AG04450 (cell line): ENCODE measurements around the gene SDR9C7. TPM values are rescaled to one million over a fixed set of nuclear protein-coding genes. Genes with fewer than 3 reads are reported as not detected.
"Not testable (repeated sequence)": the region's sequence is repeated elsewhere in the genome, so short reads cannot be mapped to it uniquely, and the experiment has no call there.

Source experiments
- CTCF ChIA-PET: fragments of 300-600, 350-600 bp; formaldehyde crosslinking; extraction: SDS; loops from one replicate; lab custom pipeline; 2022; ENCODE audit warnings: antibody characterized with exemption, inconsistent platforms; lab: Charles Lee
- POLR2A ChIA-PET: fragments of 350-600 bp; formaldehyde crosslinking; extraction: SDS; loops from one replicate; lab custom pipeline; 2021; ENCODE audit warnings: antibody characterized with exemption, inconsistent platforms; lab: Yijun Ruan, JAX
- DNase-seq: peaks from one replicate; pipeline ENCODE4 v3.0.0-alpha.2; 2011; ENCODE audit warnings: low read depth, low spot score
- H3K27ac ChIP-seq: one replicate; pipeline ENCODE4 v1.5.1; 2012; ENCODE audit warnings: low read depth, low read length, control low read depth
- H3K27me3 ChIP-seq: one replicate; pipeline ENCODE4 v1.6.0; 2012; ENCODE audit warnings: low read length; ENCODE audit not compliant: control insufficient read depth, insufficient read depth
- H3K4me3 ChIP-seq: 2 replicates; pipeline ENCODE4 v1.5.1; 2011; ENCODE audit warnings: mild to moderate bottlenecking, low read depth, low read length, control low read depth
- H3K9me3 ChIP-seq: 2 replicates; pipeline ENCODE4 v1.5.1; 2012; ENCODE audit warnings: low read length; ENCODE audit not compliant: control insufficient read depth, insufficient read depth
- polyA plus RNA-seq: library from polyadenylated mRNA; depleted of rRNA; stranded (reverse); fragments of >200 nt; gene quantifications from 2 replicates; pipeline ENCODE4 v1.2.3, GENCODE V29; 2011
- TF ChIP-seq, protein P1 (sequence below): IDR thresholded peaks from 2 replicates; pipeline ENCODE4 v1.5.1; 2011; ENCODE audit warnings: low read depth, low read length, control low read depth, inconsistent platforms

The SDR9C7 gene
- polyA plus RNA-seq, 1 experiment = not detected

DNA sequence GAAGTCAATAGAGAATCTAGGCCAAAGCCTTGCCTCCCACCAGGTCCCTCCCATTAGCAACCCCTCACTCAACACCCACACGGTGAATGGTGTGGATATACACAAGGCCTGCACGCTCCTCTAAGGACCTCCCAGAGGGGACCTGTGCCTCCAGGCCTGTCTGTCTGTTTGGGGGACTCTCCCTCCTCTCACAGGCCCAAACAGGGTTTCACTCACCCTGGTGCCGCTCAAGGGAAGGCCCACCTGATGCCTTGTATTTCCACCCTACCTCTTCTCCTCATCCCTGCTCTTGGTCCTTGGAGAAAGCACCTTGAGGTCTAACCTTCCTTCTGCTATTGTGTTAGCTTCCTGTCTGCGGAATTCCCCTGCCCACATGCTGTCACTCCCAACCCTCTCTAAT, 4.4 kb downstream of the SDR9C7 start:
- POLR2A ChIA-PET = no interaction called here
- no peaks in the 10 kb centered on the region for H3K9me3 ChIP-seq
- TF ChIP-seq, protein P1, sequence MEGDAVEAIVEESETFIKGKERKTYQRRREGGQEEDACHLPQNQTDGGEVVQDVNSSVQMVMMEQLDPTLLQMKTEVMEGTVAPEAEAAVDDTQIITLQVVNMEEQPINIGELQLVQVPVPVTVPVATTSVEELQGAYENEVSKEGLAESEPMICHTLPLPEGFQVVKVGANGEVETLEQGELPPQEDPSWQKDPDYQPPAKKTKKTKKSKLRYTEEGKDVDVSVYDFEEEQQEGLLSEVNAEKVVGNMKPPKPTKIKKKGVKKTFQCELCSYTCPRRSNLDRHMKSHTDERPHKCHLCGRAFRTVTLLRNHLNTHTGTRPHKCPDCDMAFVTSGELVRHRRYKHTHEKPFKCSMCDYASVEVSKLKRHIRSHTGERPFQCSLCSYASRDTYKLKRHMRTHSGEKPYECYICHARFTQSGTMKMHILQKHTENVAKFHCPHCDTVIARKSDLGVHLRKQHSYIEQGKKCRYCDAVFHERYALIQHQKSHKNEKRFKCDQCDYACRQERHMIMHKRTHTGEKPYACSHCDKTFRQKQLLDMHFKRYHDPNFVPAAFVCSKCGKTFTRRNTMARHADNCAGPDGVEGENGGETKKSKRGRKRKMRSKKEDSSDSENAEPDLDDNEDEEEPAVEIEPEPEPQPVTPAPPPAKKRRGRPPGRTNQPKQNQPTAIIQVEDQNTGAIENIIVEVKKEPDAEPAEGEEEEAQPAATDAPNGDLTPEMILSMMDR = no peak
- no peak overlapping the region for H3K4me3 ChIP-seq
- CTCF ChIA-PET = interaction anchor here (0.5 kb wide), 1 partner anchor 99 kb away, joined by 3 read pairs; no protein-coding TSS in a partner anchor
- H3K27ac ChIP-seq = no peak overlapping the region
- DNase-seq = no peak
- peaks cover 26% of the 10 kb centered on the region for H3K27me3 ChIP-seq

DNA sequence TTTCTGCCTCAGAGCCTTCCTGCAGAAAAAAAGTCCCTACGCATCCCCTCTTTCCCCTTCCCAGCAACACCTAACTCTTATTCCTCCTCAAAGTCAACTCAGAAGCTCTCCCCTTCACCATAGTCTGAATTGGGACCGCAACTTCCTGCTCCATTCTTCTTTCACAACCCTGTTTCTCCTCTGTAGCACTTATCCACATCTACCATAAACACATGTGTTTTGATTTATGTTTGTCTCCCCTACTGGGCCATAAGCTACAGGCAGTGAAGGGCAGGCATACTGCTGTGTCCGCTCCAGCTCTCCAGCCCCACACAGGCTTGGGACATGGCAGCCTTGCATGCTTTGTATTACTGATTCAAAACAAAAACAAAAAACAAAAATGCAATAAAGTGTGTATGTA, 5.9 kb downstream of the SDR9C7 start:
- Histone ChIP-seq H3K27ac (no peak overlapping the region), H3K27me3 (peaks cover 26% of the 10 kb centered on the region), H3K4me3 (no peak overlapping the region), H3K9me3 (no peaks in the 10 kb centered on the region)
- TF ChIP-seq, protein P1 = no peak
- ChIA-PET CTCF (no interaction called here), POLR2A (interaction anchor here (0.7 kb wide), 1 partner anchor 166 kb away, joined by 3 read pairs; no protein-coding TSS in a partner anchor)
- no peak for DNase-seq

DNA sequence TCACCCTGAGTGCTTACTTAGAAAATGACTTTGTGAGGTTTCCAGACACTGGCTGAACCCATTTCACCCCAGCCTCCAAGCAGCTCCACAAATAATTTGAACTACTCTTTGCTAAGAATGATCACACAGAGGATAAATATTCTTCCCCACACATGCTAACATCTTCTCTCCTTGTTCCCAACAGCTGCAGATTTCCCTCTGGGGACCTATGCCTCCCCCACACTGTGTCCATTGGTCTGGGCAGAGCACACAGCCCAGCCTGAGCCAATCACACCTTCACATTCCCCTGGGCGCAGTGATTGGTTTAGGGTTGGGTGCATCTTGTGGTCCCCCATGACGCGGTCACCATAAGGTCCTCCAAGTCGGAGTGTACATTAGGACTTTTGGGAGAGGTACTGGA, 6.9 kb downstream of the SDR9C7 start:
- CTCF ChIA-PET = no interaction called here

DNA sequence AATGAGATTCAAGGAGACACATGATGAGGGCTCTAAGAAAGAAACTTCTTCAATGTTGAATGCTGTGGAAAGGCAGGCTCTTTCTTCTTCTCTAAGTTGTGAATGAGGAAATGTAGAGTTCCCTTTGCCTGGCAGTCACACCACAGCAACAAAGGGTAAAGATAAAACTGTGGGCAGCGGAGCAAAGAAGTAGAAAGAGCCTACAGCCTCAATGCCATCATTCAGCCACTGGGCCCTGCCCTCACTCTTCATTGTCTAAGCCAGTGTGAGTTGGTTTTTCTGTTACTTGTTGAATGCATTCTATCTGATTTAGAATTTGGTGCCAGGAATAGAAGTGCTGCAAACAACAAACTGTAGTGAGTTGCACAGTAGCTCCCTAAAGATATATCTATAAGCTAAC, 12.2 kb downstream of the SDR9C7 start:
- CTCF ChIA-PET = no interaction called here

More for the DNA sequence above, 6.9 kb downstream of the SDR9C7 start:
- Histone ChIP-seq H3K4me3 (no peak overlapping the region), H3K27ac (no peak overlapping the region), H3K9me3 (no peaks in the 10 kb centered on the region), H3K27me3 (peaks cover 26% of the 10 kb centered on the region)
- POLR2A ChIA-PET = no interaction called here
- TF ChIP-seq, protein P1 = no peak
- no peak for DNase-seq

DNA sequence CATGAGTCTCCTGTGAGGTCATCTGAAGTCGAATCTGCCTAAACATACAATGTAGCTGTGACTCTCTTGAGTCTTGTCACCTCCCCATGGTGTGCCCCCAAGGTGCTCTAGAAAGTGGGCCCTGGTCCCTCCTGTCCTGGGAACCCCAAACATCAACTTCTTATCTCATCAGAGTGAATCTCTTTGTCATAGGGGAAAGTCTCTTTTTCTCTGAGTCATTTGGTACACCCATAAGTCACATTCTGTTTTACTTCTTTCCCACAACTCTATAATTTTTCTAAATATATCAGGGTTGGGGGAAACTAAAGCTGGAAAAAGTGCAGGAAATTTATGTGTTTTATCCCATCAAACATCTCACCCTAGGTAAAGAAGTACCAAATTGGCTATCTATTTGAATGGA, 12.9 kb downstream of the SDR9C7 start:
- no peaks in the 10 kb centered on the region for H3K9me3 ChIP-seq
- H3K27me3 ChIP-seq = peaks cover 7% of the 10 kb centered on the region
- TF ChIP-seq, protein P1 = no peak
- H3K4me3 ChIP-seq = no peak overlapping the region
- CTCF ChIA-PET = no interaction called here
- POLR2A ChIA-PET = no interaction called here
- no peak for DNase-seq
- H3K27ac ChIP-seq = no peak overlapping the region

More for the DNA sequence above, 12.2 kb downstream of the SDR9C7 start:
- TF ChIP-seq, protein P1 = no peak
- peaks cover 11% of the 10 kb centered on the region for H3K27me3 ChIP-seq
- DNase-seq = no peak
- no peak overlapping the region for H3K27ac ChIP-seq
- no peaks in the 10 kb centered on the region for H3K9me3 ChIP-seq
- POLR2A ChIA-PET = no interaction called here
- H3K4me3 ChIP-seq = no peak overlapping the region

DNA sequence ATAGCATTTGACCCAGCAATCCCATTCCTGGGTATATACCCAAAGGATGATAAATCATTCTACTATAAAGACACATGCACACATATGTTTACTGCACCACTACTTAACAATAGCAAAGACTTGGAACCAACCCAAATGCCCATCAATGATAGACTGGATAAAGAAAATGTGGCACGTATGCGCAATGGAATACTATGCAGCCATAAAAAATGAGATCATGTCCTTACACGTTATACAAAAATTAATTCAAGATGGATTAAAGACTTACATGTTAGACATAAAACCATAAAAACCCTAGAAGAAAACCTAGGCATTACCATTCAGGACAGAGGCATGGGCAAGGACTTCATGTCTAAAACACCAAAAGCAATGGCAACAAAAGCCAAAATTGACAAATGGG, 16.1 kb downstream of the SDR9C7 start:
- H3K4me3 ChIP-seq, H3K27ac ChIP-seq, POLR2A ChIA-PET, H3K9me3 ChIP-seq, DNase-seq, H3K27me3 ChIP-seq, CTCF ChIA-PET: not testable (repeated sequence)
